Cardiac muscle cell (in vitro differentiated cells and primary cell): Measurements from ENCODE around the gene PAGR1. TPM values are rescaled to one million over a fixed set of nuclear protein-coding genes. Genes with fewer than 3 reads are reported as not detected.
"Not testable (repeated sequence)": the region's sequence is repeated elsewhere in the genome, so short reads cannot be mapped to it uniquely, and the experiment has no call there.

Experiments used
- DNase-seq, 2 donors: peaks; one replicate each; pipeline versions ENCODE4 v3.0.0 to v3.0.0-alpha.2; 2010 to 2017; ENCODE audit warnings: low read depth in 1 of 2, low spot score in 1 of 2
- H3K27ac ChIP-seq: fragments of 200-600 bp; sonication (generic); 2 replicates; pipeline ENCODE4 v1.5.1; 2016
- H3K27me3 ChIP-seq: fragments of 200-600 bp; sonication (generic); 2 replicates; pipeline ENCODE4 v1.6.0; 2016; ENCODE audit warnings: control low read depth
- H3K36me3 ChIP-seq: fragments of 200-600 bp; sonication (generic); 2 replicates; pipeline ENCODE4 v1.5.1; 2016; ENCODE audit warnings: control low read depth
- H3K4me1 ChIP-seq: fragments of 200-600 bp; sonication (generic); 2 replicates; pipeline ENCODE4 v1.8.1; 2017; ENCODE audit warnings: low read depth, mild to moderate bottlenecking, mixed run types
- H3K4me3 ChIP-seq: fragments of 200-600 bp; sonication (generic); 2 replicates; pipeline ENCODE4 v1.5.1; 2016; ENCODE audit warnings: mild to moderate bottlenecking
- H3K9me3 ChIP-seq: fragments of 200-600 bp; sonication (generic); 2 replicates; pipeline ENCODE4 v1.5.1; 2017; ENCODE audit warnings: low read depth, mild to moderate bottlenecking, control low read depth
- polyA plus RNA-seq: library from polyadenylated mRNA; unstranded; fragments of >200 nt; fragmentation: Nextera tagmentation; extraction: Ambion mirVana; gene quantifications from 2 replicates; pipeline ENCODE4 v1.2.1, GENCODE V29; 2016
- total RNA-seq: library from RNA; depleted of rRNA; stranded (reverse); fragments of >200 nt; gene quantifications from 2 replicates; pipeline ENCODE4 v1.2.3, GENCODE V29; 2016
- TF ChIP-seq, protein P1 (sequence below): IDR thresholded peaks from 2 replicates; pipeline ENCODE4 v1.5.1; 2012; ENCODE audit warnings: low read depth, mild to moderate bottlenecking, low read length

The PAGR1 gene
- total and polyA plus RNA-seq, 2 experiments from 2014 or later = 113 to 120 TPM

GRCh38 chr16:29826342-29826695 lies 10.4 kb downstream of the PAGR1 start:
- H3K27ac ChIP-seq = no peak overlapping the region
- no peak overlapping the region for H3K4me3 ChIP-seq
- H3K36me3 ChIP-seq = no peaks in the 10 kb centered on the region
- no peaks in the 10 kb centered on the region for H3K27me3 ChIP-seq
- H3K9me3 ChIP-seq = no peaks in the 10 kb centered on the region
- TF ChIP-seq, protein P1, sequence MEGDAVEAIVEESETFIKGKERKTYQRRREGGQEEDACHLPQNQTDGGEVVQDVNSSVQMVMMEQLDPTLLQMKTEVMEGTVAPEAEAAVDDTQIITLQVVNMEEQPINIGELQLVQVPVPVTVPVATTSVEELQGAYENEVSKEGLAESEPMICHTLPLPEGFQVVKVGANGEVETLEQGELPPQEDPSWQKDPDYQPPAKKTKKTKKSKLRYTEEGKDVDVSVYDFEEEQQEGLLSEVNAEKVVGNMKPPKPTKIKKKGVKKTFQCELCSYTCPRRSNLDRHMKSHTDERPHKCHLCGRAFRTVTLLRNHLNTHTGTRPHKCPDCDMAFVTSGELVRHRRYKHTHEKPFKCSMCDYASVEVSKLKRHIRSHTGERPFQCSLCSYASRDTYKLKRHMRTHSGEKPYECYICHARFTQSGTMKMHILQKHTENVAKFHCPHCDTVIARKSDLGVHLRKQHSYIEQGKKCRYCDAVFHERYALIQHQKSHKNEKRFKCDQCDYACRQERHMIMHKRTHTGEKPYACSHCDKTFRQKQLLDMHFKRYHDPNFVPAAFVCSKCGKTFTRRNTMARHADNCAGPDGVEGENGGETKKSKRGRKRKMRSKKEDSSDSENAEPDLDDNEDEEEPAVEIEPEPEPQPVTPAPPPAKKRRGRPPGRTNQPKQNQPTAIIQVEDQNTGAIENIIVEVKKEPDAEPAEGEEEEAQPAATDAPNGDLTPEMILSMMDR = no peak
- no peaks in the 10 kb centered on the region for H3K4me1 ChIP-seq
- DNase-seq = no peak

DNA sequence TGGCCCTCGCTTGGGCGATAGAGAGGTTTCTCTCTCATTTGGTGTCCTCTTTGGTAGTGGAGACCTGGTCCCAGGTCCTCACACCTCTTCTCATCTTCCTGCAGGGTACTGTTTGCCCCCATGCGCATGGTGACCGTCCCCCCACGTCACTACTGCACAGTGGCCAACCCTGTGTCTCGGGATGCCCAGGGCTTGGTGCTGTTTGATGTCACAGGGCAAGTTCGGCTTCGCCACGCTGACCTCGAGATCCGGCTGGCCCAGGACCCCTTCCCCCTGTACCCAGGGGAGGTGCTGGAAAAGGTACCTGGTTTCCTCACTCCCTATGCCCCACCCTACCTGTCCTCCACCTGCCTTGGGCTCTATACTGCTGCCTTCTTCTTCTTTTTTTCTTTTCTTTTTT lies 14.8 kb downstream of the PAGR1 start:
- no peaks in the 10 kb centered on the region for H3K4me1 ChIP-seq
- TF ChIP-seq, protein P1 = no peak
- H3K27me3 ChIP-seq = no peaks in the 10 kb centered on the region
- H3K36me3 ChIP-seq = no peaks in the 10 kb centered on the region
- no peak overlapping the region for H3K4me3 ChIP-seq
- no peak overlapping the region for H3K27ac ChIP-seq
- no peak for DNase-seq
- H3K9me3 ChIP-seq = no peaks in the 10 kb centered on the region

DNA sequence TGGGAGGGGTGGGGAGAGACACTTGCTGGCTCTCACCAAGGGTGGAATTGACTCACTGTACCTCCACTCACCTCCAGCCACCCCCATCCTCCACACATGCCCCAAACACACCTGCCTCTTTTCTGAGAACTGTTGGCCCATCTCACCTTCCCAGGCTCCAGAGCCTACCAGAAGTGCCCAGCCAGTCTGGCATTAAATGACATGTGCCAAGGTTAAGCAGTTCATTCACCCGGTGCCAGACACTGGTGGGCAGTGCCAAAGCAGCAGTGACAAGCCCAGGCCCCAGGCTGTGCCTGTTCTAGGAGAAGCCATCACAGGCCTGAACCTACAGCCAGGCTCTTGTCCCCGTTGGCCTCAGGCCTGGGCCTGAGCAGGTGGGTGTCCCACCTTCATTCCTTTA lies 15.5 kb downstream of the PAGR1 start:
- H3K4me3 ChIP-seq = no peak overlapping the region
- no peaks in the 10 kb centered on the region for H3K9me3 ChIP-seq
- H3K27ac ChIP-seq = no peak overlapping the region
- no peaks in the 10 kb centered on the region for H3K36me3 ChIP-seq
- H3K4me1 ChIP-seq = no peaks in the 10 kb centered on the region
- DNase-seq = no peak
- TF ChIP-seq, protein P1 = no peak
- H3K27me3 ChIP-seq = no peaks in the 10 kb centered on the region

GRCh38 chr16:29833219-29833618 lies 17.3 kb downstream of the PAGR1 start:
- H3K4me1 ChIP-seq, H3K9me3 ChIP-seq, H3K27me3 ChIP-seq, H3K27ac ChIP-seq, DNase-seq, H3K4me3 ChIP-seq, H3K36me3 ChIP-seq: not testable (repeated sequence)

DNA sequence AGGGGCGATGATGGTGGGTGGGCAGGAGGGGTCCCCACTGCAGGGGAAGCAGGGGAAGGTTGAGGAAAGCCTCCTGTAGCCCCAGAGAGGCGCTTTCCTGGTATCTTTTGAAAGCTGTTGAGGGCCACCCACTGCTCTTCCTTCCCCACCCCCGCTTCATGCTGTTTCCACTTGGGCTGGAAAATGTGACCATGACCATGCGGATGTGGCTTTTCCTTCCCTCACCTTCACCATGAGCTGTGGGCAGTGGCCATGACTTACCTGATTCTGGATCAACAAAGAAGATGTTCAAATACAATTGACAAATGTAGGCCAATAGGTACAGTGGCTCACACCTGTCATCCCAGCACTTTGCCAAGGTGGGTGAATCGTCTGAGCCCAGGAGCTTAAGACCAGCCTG lies 18.1 kb downstream of the PAGR1 start:
- Histone ChIP-seq H3K27me3 (no peaks in the 10 kb centered on the region), H3K4me3 (no peak overlapping the region), H3K9me3 (no peaks in the 10 kb centered on the region), H3K27ac (no peak overlapping the region), H3K36me3 (no peaks in the 10 kb centered on the region), H3K4me1 (no peaks in the 10 kb centered on the region)
- DNase-seq = no peak
- TF ChIP-seq, protein P1 = no peak

GRCh38 chr16:29835926-29836325 lies 20.0 kb downstream of the PAGR1 start:
- no peaks in the 10 kb centered on the region for H3K27me3 ChIP-seq
- H3K27ac ChIP-seq = no peak overlapping the region
- no peaks in the 10 kb centered on the region for H3K36me3 ChIP-seq
- no peaks in the 10 kb centered on the region for H3K9me3 ChIP-seq
- H3K4me3 ChIP-seq = no peak overlapping the region
- DNase-seq = no peak
- TF ChIP-seq, protein P1 = no peak
- no peaks in the 10 kb centered on the region for H3K4me1 ChIP-seq
